Psoas muscle (tissue), 8 donors: Measurements from ENCODE around the gene TEX29. TPM values are rescaled to one million over a fixed set of nuclear protein-coding genes. Genes with fewer than 3 reads are reported as not detected.
A peak's percentile ranks its signal among the peaks of the same experiment; 100 is the strongest.

Experiments used
- ATAC-seq, 4 donors: fragments of 200-7000 bp; cut with Tn5 transposase; one replicate each; pipeline ENCODE4 v1.9.1; 2020; ENCODE audit warnings: moderate library complexity in 3 of 4, mild to moderate bottlenecking in 2 of 4
- DNase-seq, 2 donors: peaks; one replicate each; pipeline ENCODE4 v3.0.0-alpha.2; 2020
- H3K27ac ChIP-seq: fragments of 200-600 bp; one replicate; pipeline ENCODE4 v1.8.0; 2022
- H3K27me3 ChIP-seq, 3 donors: fragments of 200-600 bp in 1 of 3; one replicate each; pipeline versions ENCODE4 v1.6.1 to v1.8.0; 2013 to 2022; ENCODE audit warnings: low read length in 2 of 3, mild to moderate bottlenecking in 2 of 3, moderate library complexity in 1 of 3; ENCODE audit not compliant: insufficient read depth in 3 of 3
- H3K36me3 ChIP-seq, 2 donors: fragments of 200-600 bp in 1 of 2; one replicate each; pipeline versions ENCODE4 v1.6.1 to v1.8.0; 2013 to 2022; ENCODE audit warnings: low read depth in 1 of 2, mild to moderate bottlenecking in 1 of 2, moderate library complexity in 1 of 2; ENCODE audit not compliant: insufficient read depth in 1 of 2
- H3K4me1 ChIP-seq: fragments of 200-600 bp; one replicate; pipeline ENCODE4 v1.8.0; 2022
- H3K4me3 ChIP-seq: fragments of 200-600 bp; one replicate; pipeline ENCODE4 v1.8.0; 2022; ENCODE audit warnings: mild to moderate bottlenecking
- H3K9me3 ChIP-seq: fragments of 200-600 bp; one replicate; pipeline ENCODE4 v1.8.0; 2022
- WGBS, 3 donors: extraction: QIAGEN DNeasy Blood & Tissue Kit; methylation state at CpG; one replicate each; pipeline versions ENCODE4 v1.1.6 to v1.1.7; 2013; 5-methylcytosine and 5-hydroxymethylcytosine counted together
- intact Hi-C, 2 donors: fragments of 100-400 bp; cut with DNase I; formaldehyde crosslinking; loops; one replicate each; pipeline versions ENCODE4 v1.11.0 to v1.14.2; 2022
- polyA plus RNA-seq, 3 donors: library from polyadenylated mRNA; stranded (reverse); fragments of 200-250 nt; gene quantifications; one replicate each; pipeline ENCODE4 v1.2.3, GENCODE V29; 2013
- total RNA-seq, 4 donors: library from RNA; stranded (reverse); fragmentation: NEBNext Ultra II Directional in 2 of 4; extraction: Animal tissue kit (Norgen Biotek cat#: 25700) in 2 of 4; gene quantifications; one replicate each; pipeline versions ENCODE4 v1.2.1 to v1.2.4, GENCODE V29; 2021 to 2023
- TF ChIP-seq, protein P1 (sequence below): fragments of 200-600 bp; IDR thresholded peaks from one replicate; pipeline ENCODE4 v1.8.0; 2022; ENCODE audit warnings: antibody characterized with exemption
- donor health status: healthy with polysubstance abuse.
- donor health status: DM: no; HTN: no; CAD: no; lungs with moderate emphysema.
- donor health status: Bipolar disorder and iron deficiency.
- donor health status: healthy.
- donor health status: DM: yes; HTN: yes; CAD: no.
- donor health status: DM: no; HTN: no; CAD: no.
- donor health status: DM: no; HTN: no; CAD: no.
- donor health status: DM: yes; HTN: yes; CAD: no.

TEX29 gene
- total and polyA plus RNA-seq, 7 donors: 0.14 to 1.2 (median 0.38) TPM; not detected in 2

DNA sequence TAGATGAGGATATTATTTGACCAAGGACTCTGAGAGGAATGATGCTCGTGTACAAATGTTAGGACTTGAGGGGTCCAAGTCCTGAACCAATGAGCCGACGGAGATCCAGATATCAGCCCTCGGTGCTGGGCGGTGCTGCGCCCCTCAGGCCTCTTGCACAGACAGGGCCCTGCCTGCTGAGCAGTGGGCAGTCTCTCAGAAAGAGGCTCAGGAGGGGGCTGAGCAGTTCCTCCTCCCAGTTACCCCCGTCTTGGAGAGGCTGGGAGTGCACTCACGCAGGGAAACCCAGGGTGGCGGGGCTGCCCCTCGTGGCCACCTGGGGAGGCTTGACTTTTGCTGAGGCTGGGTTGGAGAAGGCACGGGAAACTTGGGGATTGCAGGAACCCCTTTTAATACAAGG is 18.4 kb downstream of the TEX29 start:
- Histone ChIP-seq H3K27me3 (no peaks in the 10 kb centered on the region), H3K4me3 (no peak overlapping the region), H3K36me3 (no peaks in the 10 kb centered on the region), H3K27ac (no peak overlapping the region), H3K4me1 (no peaks in the 10 kb centered on the region), H3K9me3 (no peaks in the 10 kb centered on the region)
- DNase-seq (no peak), ATAC-seq (no peak)
- TF ChIP-seq, protein P1, sequence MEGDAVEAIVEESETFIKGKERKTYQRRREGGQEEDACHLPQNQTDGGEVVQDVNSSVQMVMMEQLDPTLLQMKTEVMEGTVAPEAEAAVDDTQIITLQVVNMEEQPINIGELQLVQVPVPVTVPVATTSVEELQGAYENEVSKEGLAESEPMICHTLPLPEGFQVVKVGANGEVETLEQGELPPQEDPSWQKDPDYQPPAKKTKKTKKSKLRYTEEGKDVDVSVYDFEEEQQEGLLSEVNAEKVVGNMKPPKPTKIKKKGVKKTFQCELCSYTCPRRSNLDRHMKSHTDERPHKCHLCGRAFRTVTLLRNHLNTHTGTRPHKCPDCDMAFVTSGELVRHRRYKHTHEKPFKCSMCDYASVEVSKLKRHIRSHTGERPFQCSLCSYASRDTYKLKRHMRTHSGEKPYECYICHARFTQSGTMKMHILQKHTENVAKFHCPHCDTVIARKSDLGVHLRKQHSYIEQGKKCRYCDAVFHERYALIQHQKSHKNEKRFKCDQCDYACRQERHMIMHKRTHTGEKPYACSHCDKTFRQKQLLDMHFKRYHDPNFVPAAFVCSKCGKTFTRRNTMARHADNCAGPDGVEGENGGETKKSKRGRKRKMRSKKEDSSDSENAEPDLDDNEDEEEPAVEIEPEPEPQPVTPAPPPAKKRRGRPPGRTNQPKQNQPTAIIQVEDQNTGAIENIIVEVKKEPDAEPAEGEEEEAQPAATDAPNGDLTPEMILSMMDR: no peak
- intact Hi-C loops: no loop called here
- WGBS, 3 donors: 89 to 91% (median 89%) methylated on average over 11 of the region's 11 CpGs

- H3K4me3 ChIP-seq: no peak overlapping the region
- ATAC-seq (peak in 1 of 4 donors; percentile 27), DNase-seq (no peak)
- intact Hi-C loops: loop anchor here in 1 of 2 donors (10.0 kb wide), 1 partner anchor 125 kb away; no protein-coding TSS in a partner anchor
- TF ChIP-seq, protein P1: no peak
- WGBS, 3 donors: 95 to 96% (median 95%) methylated on average over 29 of the region's 29 CpGs
- H3K9me3 ChIP-seq: no peaks in the 10 kb centered on the region
- no peaks in the 10 kb centered on the region for H3K4me1 ChIP-seq
- H3K27me3 ChIP-seq: no peaks in the 10 kb centered on the region
- H3K27ac ChIP-seq: no peak overlapping the region
- H3K36me3 ChIP-seq: no peaks in the 10 kb centered on the region
Observed at GRCh38 chr13:111339366-111340143, 19.1 kb downstream of the TEX29 start.

DNA sequence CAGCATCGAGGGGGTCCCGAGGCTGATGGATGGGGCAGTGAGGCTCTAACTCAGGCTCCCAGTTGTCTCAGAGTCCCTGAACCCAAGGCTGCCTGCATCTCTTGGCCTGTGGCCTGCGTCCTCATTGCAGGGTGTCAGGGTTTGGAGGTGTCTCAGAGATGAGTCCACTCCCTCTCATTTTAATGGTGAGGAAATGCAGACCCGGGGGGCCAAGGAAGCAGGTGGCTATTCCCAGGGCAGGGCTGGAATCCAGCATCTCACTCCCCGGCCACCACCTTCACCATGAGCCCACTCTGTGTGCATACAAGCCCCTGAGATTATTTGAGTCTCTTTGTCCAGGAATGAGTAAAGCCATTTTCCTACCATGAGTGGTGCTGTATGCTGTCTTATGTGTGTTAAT is 21.4 kb downstream of the TEX29 start:
- ATAC-seq (no peak), DNase-seq (no peak)
- no peaks in the 10 kb centered on the region for H3K9me3 ChIP-seq
- H3K27ac ChIP-seq: no peak overlapping the region
- TF ChIP-seq, protein P1: no peak
- H3K4me3 ChIP-seq: no peak overlapping the region
- intact Hi-C loops: loop anchor here in 1 of 2 donors (10.0 kb wide), 1 partner anchor 123 kb away; no protein-coding TSS in a partner anchor
- 87 to 91% (median 90%) methylated on average over 5 of the region's 5 CpGs for WGBS, 3 donors
- no peaks in the 10 kb centered on the region for H3K4me1 ChIP-seq
- H3K36me3 ChIP-seq: no peaks in the 10 kb centered on the region
- H3K27me3 ChIP-seq: no peaks in the 10 kb centered on the region

GRCh38 chr13:111342721-111343120 is 22.3 kb downstream of the TEX29 start:
- H3K4me1 ChIP-seq: no peaks in the 10 kb centered on the region
- no peaks in the 10 kb centered on the region for H3K9me3 ChIP-seq
- H3K4me3 ChIP-seq: no peak overlapping the region
- no peaks in the 10 kb centered on the region for H3K36me3 ChIP-seq
- TF ChIP-seq, protein P1: no peak
- ATAC-seq (no peak), DNase-seq (no peak)
- intact Hi-C loops: loop anchor here in 1 of 2 donors (10.0 kb wide), 1 partner anchor 122 kb away; no protein-coding TSS in a partner anchor
- H3K27ac ChIP-seq: no peak overlapping the region
- 94 to 96% (median 94%) methylated on average over 9 of the region's 9 CpGs for WGBS, 3 donors
- H3K27me3 ChIP-seq: no peaks in the 10 kb centered on the region
